EL (cell line): ENCODE measurements around the gene HBG1.

Experiments
- DNase-seq: peaks from one replicate; pipeline ENCODE4 v3.0.0-alpha.2; 2016

Gene HBG1

DNA sequence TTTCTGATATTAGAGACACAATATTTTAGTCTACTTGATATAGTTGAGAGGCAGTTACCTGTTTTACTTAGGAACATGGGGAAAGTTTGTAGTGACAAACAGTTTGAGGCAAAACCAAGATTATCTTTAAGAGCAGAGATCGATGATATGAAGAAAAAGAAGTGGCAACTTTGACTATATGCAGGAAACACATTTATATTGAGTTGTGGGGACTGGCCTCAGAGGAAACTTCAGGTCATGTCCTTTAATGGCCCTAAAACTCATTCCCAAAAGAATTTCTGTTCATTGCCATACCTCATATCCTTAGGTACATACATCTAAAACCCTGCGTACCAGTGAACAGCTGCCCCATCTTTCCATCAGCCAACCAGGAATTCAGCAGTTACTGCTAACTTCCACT lies 4.5 kb downstream of the HBG1 start:
- no peak for DNase-seq

GRCh38 chr11:5243816-5244180 lies 5.9 kb downstream of the HBG1 start:
- DNase-seq, result no peak

GRCh38 chr11:5242933-5243815 lies 6.5 kb downstream of the HBG1 start:
- no peak for DNase-seq

DNA sequence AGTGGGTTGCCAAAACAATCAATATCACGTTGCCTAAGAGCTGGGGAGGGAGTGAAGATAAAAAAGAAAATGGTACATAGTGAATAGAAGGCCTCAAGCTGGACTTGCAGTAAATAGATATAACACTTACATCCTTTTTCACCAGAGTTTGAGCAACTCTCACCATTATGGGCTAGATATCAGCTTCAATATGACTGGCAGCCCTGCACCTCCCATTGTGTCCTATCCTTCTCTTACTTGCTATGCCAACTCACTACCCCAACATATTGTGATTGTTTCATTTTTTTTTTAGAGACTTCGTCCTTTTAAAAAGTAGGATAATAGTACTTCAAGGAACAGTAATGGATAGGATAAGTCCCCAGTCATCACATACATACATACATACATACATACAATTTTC lies 7.4 kb downstream of the HBG1 start:
- DNase-seq, result no peak

DNA sequence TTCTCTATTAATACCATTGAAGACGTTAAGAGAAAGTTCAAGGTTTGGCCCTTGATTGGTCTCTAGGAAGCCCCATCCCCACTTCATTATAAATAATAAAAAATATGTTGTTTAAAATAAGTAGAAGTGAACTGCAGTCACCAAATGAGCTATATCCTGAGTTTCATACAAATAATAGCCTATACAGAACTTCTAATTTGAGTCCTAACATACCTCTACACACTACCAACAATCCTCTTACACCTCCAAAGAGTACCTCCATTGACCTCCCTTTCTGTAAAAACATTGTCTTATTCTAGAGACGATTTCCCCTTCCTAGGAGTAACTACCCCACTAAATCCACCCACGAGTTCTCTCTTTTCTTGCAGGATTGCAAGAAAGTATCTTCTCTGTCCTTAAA lies 8.2 kb downstream of the HBG1 start:
- no peak for DNase-seq

DNA sequence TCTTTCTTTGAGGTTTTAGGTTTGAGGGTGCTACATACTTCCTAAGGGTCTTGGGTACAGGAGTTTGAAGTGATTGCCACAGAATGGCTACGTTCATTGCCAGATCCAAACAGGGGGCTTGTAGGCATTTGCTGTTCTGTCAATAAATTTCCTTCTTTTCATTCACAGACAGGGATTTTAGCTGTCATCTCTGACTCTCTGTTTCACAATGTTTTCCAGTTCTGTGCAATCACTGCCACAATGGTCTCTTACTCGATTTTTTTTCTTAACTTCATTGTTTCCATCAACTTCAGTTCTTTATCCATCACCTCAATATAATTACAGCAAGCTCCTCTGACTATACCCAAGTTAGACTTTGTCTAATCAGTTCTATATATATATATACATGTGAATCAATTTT lies 9.2 kb downstream of the HBG1 start:
- no peak for DNase-seq

DNA sequence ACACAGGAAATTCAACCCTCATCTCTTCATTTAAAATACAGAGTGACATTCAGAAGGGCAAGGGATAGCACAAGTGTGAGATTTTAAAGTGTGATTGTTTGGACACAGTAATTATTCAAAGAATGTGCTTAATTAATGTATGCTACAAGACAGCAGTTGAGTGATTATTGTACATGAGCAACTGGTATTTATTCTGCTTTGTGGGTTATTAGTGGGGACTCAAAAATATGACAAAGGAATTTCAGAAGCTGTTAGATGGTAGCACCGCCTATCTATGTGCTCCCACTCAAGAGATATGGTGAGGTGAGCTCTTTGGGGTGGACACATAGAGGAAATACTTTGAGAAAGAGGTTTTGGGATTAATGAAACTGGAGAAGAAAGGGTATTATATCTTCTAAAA lies 9.6 kb downstream of the HBG1 start:
- no peak for DNase-seq

GRCh38 chr11:5239046-5239445 lies 10.6 kb downstream of the HBG1 start:
- DNase-seq, result no peak

- DNase-seq, result no peak
Measured at GRCh38 chr11:5238486-5238885, 11.2 kb downstream of the HBG1 start.

GRCh38 chr11:5237420-5237819 lies 12.2 kb downstream of the HBG1 start:
- no peak for DNase-seq

DNA sequence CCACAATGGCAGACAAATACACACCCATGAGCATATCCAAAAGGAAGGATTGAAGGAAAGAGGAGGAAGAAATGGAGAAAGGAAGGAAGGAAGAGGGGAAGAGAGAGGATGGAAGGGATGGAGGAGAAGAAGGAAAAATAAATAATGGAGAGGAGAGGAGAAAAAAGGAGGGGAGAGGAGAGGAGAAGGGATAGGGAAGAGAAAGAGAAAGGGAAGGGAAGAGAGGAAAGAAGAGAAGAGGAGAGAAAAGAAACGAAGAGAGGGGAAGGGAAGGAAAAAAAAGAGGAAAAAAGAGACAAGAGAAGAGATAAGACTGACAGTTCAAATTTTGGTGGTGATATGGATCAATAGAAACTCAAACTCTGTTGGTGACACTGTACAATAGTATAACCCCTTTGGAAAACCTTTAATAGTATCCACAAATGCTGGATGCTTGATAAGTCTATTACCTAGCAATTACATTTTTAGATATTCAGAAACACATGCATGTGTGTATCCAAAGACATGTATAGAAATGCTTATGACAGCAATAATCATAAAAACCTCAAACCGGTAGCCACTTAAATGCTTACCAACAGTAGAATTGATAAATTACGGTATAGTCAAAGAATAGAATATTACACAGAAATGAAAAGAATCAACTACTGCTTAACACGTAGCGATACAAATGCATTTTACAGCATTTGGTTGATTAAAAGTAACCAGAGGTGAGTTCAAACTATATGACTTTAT lies 14.1 kb downstream of the HBG1 start:
- DNase-seq, result no peak

DNA sequence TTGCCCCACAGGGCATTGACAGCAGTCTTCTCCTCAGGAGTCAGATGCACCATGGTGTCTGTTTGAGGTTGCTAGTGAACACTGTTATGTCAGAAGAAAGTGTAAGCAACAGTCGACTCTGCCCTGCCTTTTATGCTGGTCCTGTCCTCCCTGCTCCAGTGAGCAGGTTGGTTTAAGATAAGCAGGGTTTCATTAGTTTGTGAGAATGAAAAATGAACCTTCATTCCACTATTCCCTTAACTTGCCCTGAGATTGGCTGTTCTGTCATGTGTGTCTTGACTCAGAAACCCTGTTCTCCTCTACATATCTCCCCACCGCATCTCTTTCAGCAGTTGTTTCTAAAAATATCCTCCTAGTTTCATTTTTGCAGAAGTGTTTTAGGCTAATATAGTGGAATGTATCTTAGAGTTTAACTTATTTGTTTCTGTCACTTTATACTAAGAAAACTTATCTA lies 15.2 kb downstream of the HBG1 start, which contains the start of gene HBD:
HBD (minus strand) TSS at position 103 of the 454 bp plus-strand sequence; CDS start at position 53, 50 bp downstream.
- peak; percentile 18 for DNase-seq

DNA sequence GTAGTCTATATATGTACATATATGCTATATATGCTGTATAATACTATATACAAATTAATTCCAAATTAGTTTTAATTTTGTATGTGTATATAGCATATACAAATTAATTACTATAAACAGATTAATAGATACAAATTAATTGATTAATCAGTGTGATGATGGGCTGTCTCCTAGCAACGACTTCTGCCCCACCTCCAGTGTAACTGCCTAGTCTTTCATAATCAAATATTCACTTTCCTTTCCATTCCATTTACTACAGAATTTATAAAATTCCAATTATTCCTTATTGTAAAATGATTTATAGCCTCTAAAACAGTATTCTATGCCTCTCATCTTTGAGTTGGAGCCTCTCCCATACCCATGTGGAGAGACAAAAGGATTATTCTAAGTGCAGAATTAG lies 16.4 kb downstream of the HBG1 start:
- DNase-seq, result no peak

DNA sequence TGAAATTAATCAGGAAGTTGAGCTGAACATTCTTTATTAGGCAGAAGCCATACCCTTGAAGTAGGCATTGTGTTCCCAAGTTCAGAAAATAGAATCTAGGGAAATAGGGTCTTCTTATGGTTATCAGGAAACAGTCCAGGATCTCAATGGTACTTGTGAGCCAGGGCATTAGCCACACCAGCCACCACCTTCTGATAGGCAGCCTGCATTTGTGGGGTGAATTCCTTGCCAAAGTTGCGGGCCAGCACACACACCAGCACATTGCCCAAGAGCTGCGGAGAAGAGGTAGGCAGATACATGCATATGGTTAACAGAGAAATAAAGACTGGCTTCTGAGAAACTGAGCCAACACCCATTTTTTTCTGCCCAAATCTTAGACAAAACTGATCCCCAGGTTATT lies 16.8 kb downstream of the HBG1 start:
- DNase-seq, result no peak

DNA sequence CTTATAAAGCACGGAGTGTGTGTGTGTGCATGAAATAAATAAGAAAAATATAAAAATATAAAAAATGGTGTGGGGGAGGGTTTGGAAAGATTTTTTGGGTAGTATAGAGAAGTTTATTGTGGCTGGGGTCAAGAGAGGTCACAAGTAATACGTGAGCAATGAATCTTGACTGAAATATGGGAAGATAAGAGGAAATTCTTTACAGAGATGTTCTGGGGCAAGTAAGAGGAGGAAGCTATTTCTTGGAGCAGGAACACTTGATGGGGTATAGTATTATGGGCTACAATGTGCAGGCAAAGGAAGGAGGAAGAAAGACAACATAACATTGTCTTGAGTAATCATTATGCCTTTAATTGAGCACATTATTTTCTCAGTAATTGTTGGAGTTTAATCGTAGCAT lies 17.5 kb downstream of the HBG1 start:
- no peak for DNase-seq

- no peak for DNase-seq
Measured at GRCh38 chr11:5231111-5231510, 18.5 kb downstream of the HBG1 start.

- DNase-seq, result no peak
Measured at GRCh38 chr11:5230266-5230665, 19.4 kb downstream of the HBG1 start.

GRCh38 chr11:5229796-5230195 lies 19.9 kb downstream of the HBG1 start:
- DNase-seq, result no peak

DNA sequence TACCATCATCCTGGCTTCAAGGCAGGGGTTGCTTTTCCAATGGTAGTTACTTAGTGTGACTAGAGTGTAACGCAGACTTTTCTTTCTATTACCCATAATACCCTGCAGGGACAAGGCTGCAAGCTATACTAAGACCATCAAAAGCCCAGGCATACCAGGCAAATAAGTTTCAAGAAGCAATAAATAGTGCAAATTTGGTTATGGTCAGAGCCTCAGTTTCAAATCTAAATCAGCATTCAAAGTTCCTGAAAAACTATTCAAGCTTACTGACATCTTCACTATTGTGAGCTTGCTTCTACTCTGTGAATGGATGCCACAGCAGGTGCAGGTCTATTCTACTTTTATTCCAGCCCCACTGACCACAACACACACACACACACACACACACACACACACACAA lies 20.3 kb downstream of the HBG1 start:
- DNase-seq, result no peak

- no peak for DNase-seq
Measured at GRCh38 chr11:5228124-5228523, 21.5 kb downstream of the HBG1 start.

GRCh38 chr11:5227681-5228080 lies 22.0 kb downstream of the HBG1 start:
- DNase-seq, result no peak

DNA sequence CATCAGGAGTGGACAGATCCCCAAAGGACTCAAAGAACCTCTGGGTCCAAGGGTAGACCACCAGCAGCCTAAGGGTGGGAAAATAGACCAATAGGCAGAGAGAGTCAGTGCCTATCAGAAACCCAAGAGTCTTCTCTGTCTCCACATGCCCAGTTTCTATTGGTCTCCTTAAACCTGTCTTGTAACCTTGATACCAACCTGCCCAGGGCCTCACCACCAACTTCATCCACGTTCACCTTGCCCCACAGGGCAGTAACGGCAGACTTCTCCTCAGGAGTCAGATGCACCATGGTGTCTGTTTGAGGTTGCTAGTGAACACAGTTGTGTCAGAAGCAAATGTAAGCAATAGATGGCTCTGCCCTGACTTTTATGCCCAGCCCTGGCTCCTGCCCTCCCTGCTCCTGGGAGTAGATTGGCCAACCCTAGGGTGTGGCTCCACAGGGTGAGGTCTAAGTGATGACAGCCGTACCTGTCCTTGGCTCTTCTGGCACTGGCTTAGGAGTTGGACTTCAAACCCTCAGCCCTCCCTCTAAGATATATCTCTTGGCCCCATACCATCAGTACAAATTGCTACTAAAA lies 22.8 kb downstream of the HBG1 start, which contains the start of gene HBB:
HBB (minus strand) TSS at position 340 of the 579 bp plus-strand sequence; CDS start at position 290, 50 bp downstream.
- DNase-seq, result no peak

DNA sequence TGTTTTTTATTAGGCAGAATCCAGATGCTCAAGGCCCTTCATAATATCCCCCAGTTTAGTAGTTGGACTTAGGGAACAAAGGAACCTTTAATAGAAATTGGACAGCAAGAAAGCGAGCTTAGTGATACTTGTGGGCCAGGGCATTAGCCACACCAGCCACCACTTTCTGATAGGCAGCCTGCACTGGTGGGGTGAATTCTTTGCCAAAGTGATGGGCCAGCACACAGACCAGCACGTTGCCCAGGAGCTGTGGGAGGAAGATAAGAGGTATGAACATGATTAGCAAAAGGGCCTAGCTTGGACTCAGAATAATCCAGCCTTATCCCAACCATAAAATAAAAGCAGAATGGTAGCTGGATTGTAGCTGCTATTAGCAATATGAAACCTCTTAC lies 24.2 kb downstream of the HBG1 start:
- DNase-seq, result no peak
